Panc1 (cell line): ENCODE results near the gene LZTS2. TPM values are rescaled to one million over a fixed set of nuclear protein-coding genes. Genes with fewer than 3 reads are reported as not detected.

Experiments
- ATAC-seq: fragments of 200-7000 bp; cut with Tn5 transposase; 2 replicates; pipeline ENCODE4 v1.9.1; 2020; ENCODE audit warnings: mild to moderate bottlenecking, moderate library complexity
- BruUV-seq: library from RNA; stranded (reverse); fragments of 400-500 nt; replicated peaks from 2 replicates; lab custom pipeline; 2021; lab: Mats Ljungman, UMichigan
- CTCF ChIA-PET: fragments of 300-600 bp; sonication (Branson Sonifier 250); formaldehyde crosslinking; loops from one replicate; lab custom pipeline; 2022; ENCODE audit warnings: antibody characterized with exemption; lab: Charles Lee
- POLR2A ChIA-PET: fragments of 300-600 bp; sonication (Branson Sonifier 250); formaldehyde crosslinking; loops from one replicate; lab custom pipeline; 2022; ENCODE audit warnings: antibody characterized with exemption; lab: Charles Lee
- DNase-seq: peaks from one replicate; pipeline ENCODE4 v3.0.0-alpha.2; 2010; ENCODE audit warnings: low read depth, low spot score
- H3K27ac ChIP-seq: 2 replicates; pipeline ENCODE4 v1.5.1; 2011; ENCODE audit warnings: mild to moderate bottlenecking, low read length, inconsistent platforms
- H3K27me3 ChIP-seq: fragments of 200-500 bp; sonication (Bioruptor generic); 2 replicates; pipeline ENCODE4 v1.6.0; 2014; ENCODE audit warnings: low read length, inconsistent platforms; ENCODE audit not compliant: control insufficient read depth, insufficient read depth
- H3K36me3 ChIP-seq: fragments of 200-500 bp; sonication (Bioruptor generic); 2 replicates; pipeline ENCODE4 v1.5.1; 2014; ENCODE audit warnings: inconsistent platforms, mild to moderate bottlenecking, low read length, moderate library complexity; ENCODE audit not compliant: control insufficient read depth, insufficient read depth
- H3K4me1 ChIP-seq: 2 replicates; pipeline ENCODE4 v1.5.1; 2011; ENCODE audit warnings: inconsistent platforms, mild to moderate bottlenecking, low read length, moderate library complexity; ENCODE audit not compliant: control insufficient read depth, insufficient read depth
- H3K4me3 ChIP-seq, 2 experiments: 2 replicates each; pipeline ENCODE4 v1.5.1; 2011 to 2012; ENCODE audit warnings: low read depth in 2 of 2, low read length in 2 of 2, mild to moderate bottlenecking in 2 of 2, inconsistent platforms in 1 of 2, moderate library complexity in 1 of 2
- H3K9me3 ChIP-seq: fragments of 200-500 bp; sonication (Bioruptor generic); 2 replicates; pipeline ENCODE4 v1.5.1; 2014; ENCODE audit warnings: low read depth, mild to moderate bottlenecking, inconsistent platforms, low read length, moderate library complexity; ENCODE audit not compliant: control insufficient read depth, insufficient read depth
- POLR2AphosphoS5 ChIP-seq: IDR thresholded peaks from 2 replicates; pipeline ENCODE4 v1.6.1; 2012; ENCODE audit warnings: mild to moderate bottlenecking, low read depth, low read length, moderate library complexity
- SIN3A ChIP-seq: IDR thresholded peaks from 2 replicates; pipeline ENCODE4 v1.6.1; 2012; ENCODE audit warnings: low read depth, mild to moderate bottlenecking, low read length, moderate library complexity, borderline replicate concordance; ENCODE audit not compliant: insufficient read depth
- TCF7L2 ChIP-seq: IDR thresholded peaks from 2 replicates; pipeline ENCODE4 v1.6.1; 2011; ENCODE audit warnings: mild to moderate bottlenecking, low read depth, low read length, inconsistent platforms
- in situ Hi-C: cut with HindIII; loops from 2 replicates; pipeline ENCODE4 v1.10.0; 2016; ENCODE audit warnings: low sequenced_read_pairs, low pct_unique_long_range_greater_than_20kb
- intact Hi-C: fragments of 100-400 bp; cut with micrococcal nuclease; formaldehyde crosslinking; loops from one replicate; pipeline ENCODE4 v1.10.0; 2022; ENCODE audit not compliant: unreplicated experiment
- total RNA-seq: library from RNA; stranded (reverse); gene quantifications from one replicate; pipeline ENCODE4 v1.2.1, GENCODE V29; 2021; ENCODE audit not compliant: unreplicated experiment
- TF ChIP-seq, protein P1 (sequence below): fragments of 450-650 bp; IDR thresholded peaks from 2 replicates; pipeline ENCODE4 v1.5.1; 2017; ENCODE audit warnings: mild to moderate bottlenecking
- TF ChIP-seq, protein P2 (sequence below), 2 experiments: IDR thresholded peaks; 2 replicates each; pipeline ENCODE4 v1.6.1; 2011 to 2012; ENCODE audit warnings: low read depth in 2 of 2, control low read depth in 1 of 2, low read length in 1 of 2, mild to moderate bottlenecking in 1 of 2, moderate library complexity in 1 of 2; ENCODE audit not compliant: insufficient read depth in 1 of 2

LZTS2 gene
- total RNA-seq, 1 experiment from 2014 or later, result 65.5 TPM

DNA sequence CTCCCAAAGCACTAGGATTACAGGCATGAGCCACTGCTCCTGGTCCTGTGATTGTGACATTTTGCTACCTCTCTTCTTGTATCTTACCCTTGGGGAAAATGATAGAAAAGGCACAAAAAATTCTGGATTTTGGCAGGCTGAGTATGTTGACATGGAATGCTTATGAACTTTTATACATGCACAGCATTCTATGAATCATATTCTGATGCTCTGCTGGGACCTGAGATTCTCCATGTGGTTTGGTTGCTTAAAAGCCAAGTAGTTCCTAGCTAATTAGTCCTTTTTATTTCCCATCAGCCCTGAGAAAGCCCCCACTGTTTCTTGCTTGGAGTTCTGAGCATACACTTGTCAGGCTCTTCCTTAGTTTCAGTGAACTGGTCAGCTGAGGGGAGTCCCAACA is 53.9 kb downstream of the LZTS2 start:
- no peaks in the 10 kb centered on the region for H3K9me3 ChIP-seq
- H3K27me3 ChIP-seq, result no peaks in the 10 kb centered on the region
- in situ Hi-C loops, result no loop called here
- H3K4me3 ChIP-seq, result no peak overlapping the region
- ChIA-PET POLR2A (no interaction called here), CTCF (no interaction called here)
- no TSS peak for BruUV-seq
- TF ChIP-seq TCF7L2 (no peak), POLR2AphosphoS5 (no peak), SIN3A (no peak)
- TF ChIP-seq, protein P1, sequence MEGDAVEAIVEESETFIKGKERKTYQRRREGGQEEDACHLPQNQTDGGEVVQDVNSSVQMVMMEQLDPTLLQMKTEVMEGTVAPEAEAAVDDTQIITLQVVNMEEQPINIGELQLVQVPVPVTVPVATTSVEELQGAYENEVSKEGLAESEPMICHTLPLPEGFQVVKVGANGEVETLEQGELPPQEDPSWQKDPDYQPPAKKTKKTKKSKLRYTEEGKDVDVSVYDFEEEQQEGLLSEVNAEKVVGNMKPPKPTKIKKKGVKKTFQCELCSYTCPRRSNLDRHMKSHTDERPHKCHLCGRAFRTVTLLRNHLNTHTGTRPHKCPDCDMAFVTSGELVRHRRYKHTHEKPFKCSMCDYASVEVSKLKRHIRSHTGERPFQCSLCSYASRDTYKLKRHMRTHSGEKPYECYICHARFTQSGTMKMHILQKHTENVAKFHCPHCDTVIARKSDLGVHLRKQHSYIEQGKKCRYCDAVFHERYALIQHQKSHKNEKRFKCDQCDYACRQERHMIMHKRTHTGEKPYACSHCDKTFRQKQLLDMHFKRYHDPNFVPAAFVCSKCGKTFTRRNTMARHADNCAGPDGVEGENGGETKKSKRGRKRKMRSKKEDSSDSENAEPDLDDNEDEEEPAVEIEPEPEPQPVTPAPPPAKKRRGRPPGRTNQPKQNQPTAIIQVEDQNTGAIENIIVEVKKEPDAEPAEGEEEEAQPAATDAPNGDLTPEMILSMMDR, result no peak
- TF ChIP-seq, protein P2, sequence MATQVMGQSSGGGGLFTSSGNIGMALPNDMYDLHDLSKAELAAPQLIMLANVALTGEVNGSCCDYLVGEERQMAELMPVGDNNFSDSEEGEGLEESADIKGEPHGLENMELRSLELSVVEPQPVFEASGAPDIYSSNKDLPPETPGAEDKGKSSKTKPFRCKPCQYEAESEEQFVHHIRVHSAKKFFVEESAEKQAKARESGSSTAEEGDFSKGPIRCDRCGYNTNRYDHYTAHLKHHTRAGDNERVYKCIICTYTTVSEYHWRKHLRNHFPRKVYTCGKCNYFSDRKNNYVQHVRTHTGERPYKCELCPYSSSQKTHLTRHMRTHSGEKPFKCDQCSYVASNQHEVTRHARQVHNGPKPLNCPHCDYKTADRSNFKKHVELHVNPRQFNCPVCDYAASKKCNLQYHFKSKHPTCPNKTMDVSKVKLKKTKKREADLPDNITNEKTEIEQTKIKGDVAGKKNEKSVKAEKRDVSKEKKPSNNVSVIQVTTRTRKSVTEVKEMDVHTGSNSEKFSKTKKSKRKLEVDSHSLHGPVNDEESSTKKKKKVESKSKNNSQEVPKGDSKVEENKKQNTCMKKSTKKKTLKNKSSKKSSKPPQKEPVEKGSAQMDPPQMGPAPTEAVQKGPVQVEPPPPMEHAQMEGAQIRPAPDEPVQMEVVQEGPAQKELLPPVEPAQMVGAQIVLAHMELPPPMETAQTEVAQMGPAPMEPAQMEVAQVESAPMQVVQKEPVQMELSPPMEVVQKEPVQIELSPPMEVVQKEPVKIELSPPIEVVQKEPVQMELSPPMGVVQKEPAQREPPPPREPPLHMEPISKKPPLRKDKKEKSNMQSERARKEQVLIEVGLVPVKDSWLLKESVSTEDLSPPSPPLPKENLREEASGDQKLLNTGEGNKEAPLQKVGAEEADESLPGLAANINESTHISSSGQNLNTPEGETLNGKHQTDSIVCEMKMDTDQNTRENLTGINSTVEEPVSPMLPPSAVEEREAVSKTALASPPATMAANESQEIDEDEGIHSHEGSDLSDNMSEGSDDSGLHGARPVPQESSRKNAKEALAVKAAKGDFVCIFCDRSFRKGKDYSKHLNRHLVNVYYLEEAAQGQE (IDR thresholded peaks at IDR 0.05; ENCODE audit: insufficient read depth in 1 of 2, low read depth in 2 of 2, low read length in 1 of 2), result no peak
- DNase-seq (no peak), ATAC-seq (no peak)
- intact Hi-C loops, result no loop called here
- no peak overlapping the region for H3K27ac ChIP-seq
- H3K4me1 ChIP-seq, result peaks cover 20% of the 10 kb centered on the region
- H3K36me3 ChIP-seq, result no peaks in the 10 kb centered on the region

DNA sequence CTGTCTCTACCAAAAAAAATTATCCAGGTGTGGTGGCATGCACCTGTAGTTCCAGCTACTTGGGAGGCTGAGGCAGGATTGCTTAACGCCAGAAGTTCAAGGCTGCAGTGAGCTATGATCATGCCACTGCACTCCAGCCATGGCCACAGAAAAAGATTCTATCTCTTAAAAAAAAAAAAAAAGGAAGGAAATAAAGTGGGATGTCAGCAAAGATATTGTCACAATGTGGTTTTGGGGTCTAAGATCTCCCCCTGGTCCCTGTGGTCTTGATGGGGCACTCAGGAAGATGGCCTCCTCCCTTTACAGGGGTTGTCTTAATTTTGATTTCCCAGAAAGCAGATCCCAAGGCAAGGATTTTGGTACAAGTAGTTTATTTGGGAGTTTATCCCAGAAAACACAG is 54.7 kb downstream of the LZTS2 start:
- ChIA-PET POLR2A (interaction anchor here (0.6 kb wide), 2 partner anchors 69 to 159 kb away, joined by 3 to 6 read pairs; no protein-coding TSS in a partner anchor), CTCF (no interaction called here)

More for the DNA sequence above, 54.7 kb downstream of the LZTS2 start:
- no peaks in the 10 kb centered on the region for H3K9me3 ChIP-seq
- no TSS peak for BruUV-seq
- H3K4me1 ChIP-seq, result peaks cover 25% of the 10 kb centered on the region
- no peak overlapping the region for H3K27ac ChIP-seq
- ATAC-seq, result no peak
- no peak for DNase-seq
- intact Hi-C loops (no loop called here), in situ Hi-C loops (no loop called here)
- H3K4me3 ChIP-seq, result no peak overlapping the region
- H3K36me3 ChIP-seq, result no peaks in the 10 kb centered on the region
- H3K27me3 ChIP-seq, result no peaks in the 10 kb centered on the region
- TF ChIP-seq TCF7L2 (no peak), POLR2AphosphoS5 (no peak), SIN3A (no peak)
- TF ChIP-seq, protein P1, result no peak
- TF ChIP-seq, protein P2 (IDR thresholded peaks at IDR 0.05; ENCODE audit: insufficient read depth in 1 of 2, low read depth in 2 of 2, low read length in 1 of 2), result no peak
